CD4-positive, alpha-beta T cell treated with Interleukin-4 for 1 hour (primary cell): ENCODE measurements around the gene XRCC3.

Experiments used
- DNase-seq, 2 donors: peaks; one replicate each; pipeline ENCODE4 v3.0.0-alpha.2; 2020 to 2022

Gene XRCC3

DNA sequence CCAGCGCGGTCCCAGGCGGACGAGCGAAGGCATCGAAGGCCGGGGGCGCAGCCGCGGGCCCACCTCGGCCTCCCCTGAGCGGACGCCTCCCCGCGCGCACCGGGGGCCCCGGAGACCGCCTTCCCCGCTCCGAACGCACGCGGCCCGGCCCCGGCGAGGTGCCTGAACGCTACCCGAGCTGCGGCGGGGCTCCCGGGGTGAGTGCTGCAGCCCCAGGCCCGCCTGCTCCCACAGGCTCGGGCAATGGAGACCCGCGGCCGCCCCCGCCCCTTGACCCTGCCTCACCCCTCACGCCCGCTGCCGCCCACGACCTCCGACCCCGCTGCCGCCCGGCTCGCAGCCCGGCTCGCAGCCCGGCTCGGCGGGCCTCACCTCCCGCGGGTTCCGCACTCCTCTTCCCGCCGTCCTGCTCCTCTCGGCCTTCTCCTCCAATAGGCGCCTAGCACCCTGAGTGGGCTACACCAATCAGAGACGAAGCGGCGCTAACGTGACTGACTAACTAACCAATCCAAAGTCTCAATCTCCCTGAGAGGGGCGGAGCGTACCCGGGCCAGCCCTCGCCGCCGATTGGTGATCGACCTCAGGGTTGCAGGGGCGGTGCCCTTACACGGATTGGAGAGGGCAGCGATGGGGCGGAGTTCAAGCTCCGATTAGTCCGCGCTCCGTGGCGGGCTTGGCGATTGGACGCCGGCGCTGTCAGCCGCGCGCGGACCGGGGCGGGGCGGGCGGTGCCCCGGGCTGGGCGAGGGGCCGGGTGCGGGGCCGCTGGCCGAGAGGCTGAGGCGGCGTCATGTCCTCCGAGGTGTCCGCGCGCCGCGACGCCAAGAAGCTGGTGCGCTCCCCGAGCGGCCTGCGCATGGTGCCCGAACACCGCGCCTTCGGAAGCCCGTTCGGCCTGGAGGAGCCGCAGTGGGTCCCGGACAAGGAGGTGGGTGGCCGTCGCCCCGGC is at the start of gene XRCC3, which contains the start of gene ZFYVE21:
TSS of gene XRCC3 (minus strand) at position 400 of the 949 bp plus-strand sequence. CDS start 4,364 bp downstream, outside the sequence.
TSS of gene ZFYVE21 (plus strand) at position 759 of the 949 bp plus-strand sequence. CDS start at position 791, 32 bp downstream.
- peak; percentile 99 to 100 for DNase-seq

DNA sequence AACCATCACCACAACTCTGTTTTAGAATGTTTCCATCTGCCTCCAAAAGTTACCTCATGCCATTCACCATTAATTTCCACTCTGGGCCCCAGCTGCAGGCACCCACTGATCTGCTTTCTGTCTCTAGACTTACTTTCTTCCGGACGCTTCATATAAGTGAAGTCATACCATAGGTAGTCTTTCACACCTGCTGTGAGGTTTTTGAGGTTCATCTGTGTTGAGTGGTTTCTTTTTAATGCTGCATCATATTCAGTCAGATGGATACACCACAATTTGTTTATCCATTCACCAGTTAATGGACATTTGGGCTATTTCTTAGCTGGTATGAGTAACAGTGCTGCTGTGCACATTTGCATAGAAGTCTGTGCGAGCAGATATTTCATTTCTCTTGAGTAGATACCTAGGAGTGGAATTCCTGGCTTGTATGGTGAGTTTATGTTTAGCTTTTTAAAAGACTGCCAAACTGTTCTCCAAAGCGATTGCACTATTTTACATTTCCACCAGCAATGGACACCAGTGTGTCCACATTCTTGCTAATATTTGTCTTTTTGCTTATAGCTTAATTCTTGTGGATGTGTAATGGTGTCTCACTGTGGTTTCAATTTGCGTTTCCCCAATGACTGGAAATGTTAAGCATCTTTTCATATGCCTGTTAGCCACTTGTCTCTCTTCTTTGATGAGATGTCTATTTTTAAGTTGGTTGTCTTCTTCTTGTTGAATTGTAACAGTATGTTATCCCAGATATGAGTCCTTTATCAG is 48.7 kb upstream of the XRCC3 start:
- no peak for DNase-seq

DNA sequence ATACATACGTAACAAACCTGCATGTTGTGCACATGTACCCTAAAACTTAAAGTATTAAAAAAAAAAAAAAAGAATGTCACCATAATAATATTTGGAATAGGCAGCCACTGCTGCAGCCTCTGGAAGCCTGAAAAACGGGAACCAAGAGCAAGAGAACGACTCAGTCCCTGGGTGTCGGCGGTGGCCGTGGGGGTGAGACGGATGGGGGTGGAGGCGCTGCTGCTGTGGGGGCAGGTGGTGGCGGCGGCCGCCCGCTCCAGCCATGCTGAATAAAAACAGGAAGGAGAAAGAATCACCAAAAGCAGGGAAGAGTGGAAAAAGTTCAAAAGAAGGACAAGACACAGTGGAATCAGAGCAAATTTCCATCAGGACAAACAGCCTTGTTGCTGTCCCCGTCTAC is 47.3 kb upstream of the XRCC3 start:
- DNase-seq, result no peak

DNA sequence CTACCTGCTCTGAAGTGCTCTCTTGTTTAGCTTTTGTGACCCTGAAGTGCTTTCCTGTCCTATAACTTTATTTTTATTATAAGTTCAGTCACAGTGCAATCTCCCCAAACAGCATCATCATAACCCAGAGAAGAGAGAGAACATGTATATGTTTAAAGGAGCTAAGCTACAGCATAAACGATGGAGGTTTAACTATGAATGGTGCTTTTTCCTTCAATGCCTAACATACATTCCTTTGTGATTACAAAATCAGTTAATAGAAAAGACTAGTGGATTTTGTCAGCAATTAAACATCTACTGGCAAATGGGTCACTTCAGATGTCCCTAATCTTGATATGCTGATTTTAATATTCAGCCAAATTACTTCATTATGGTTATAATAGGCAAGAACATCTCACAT is 46.8 kb upstream of the XRCC3 start:
- DNase-seq, result no peak

DNA sequence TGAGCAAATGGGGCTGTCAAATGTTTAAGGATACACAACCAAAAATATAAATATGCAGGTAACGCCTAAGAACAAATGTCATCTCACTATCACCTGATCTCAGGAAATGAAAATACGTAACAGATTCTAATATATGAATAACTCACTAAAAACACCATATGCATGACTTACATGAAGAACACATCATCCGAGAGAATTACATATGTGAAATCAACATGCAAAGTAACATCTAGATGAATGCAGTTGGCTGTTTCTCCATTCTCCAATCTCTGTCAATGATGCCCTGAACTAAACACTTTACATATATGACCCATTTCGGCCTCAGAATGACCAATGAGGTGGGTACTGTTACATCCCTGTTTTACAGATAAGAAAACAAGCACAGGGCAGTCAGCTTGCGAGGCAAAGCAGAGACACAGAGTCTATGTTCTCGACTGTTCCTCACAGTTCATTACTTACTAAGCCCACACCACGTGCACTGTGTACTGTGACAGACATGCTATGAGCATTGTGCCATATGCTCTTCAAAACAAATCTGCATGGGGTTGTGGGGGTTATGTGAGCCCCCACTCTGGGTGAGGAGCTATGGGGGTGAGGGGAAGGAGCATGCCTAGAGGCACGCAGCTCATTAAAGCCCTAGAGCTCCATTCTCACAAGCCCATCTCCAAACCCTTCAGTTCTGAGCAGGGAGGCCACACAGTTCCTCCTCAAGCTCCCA is 43.0 kb upstream of the XRCC3 start:
- DNase-seq, result no peak

DNA sequence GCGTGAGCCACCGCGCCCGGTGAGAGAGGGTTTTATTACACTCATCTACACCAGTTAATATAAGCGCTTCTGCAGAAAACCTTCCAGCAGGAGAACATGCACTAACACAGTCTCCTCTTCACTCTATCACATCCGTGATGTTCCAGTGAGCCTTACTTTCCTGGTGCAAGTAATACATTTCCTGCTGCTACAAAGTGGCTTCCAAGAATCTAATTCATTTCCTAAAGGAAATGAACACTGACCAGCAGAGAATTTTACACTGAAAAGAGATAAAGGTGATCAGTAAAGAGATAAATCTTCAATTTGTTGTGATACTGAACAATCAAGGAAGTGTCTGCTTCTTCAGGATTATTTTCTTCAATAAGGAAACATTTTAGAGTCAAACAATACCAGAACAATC is 39.8 kb upstream of the XRCC3 start:
- no peak for DNase-seq

DNA sequence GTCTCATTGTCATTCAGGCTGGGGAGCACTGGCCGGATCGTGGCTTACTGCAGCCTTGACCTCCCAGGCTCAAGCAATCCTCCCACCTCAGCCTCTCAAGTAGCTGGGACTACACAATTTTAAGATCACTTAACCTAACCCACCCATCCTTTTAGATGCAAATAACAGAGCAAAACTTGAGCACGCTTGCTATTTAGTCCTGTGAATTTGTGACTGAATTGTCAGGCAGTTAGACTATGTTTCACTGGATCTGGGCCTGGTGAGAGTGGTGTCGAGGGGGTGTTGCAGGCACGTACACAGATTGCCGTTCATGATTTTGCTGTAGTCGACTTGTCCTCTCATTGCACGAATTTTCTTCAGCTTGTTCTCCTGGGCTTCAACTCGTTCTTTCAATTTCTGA is 38.5 kb upstream of the XRCC3 start:
- no peak for DNase-seq

DNA sequence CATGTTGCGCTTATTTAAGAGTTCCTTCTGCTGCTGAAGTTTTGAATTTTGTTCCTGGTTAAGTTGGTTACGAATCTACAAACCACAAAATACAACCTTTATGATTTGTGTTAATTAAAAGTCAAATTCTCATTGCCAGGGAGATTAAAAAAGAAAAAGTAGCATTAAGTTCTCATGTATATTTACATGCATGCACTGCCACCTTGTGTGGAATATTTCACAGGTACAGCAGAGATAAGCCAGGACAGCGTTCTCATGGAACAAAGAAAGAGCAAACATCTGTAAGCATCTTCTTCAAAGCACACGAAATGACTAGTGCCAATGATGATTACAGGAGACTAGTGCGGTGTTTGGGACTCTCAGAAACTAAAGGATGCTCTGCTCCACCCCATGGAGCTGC is 34.6 kb upstream of the XRCC3 start:
- no peak for DNase-seq

DNA sequence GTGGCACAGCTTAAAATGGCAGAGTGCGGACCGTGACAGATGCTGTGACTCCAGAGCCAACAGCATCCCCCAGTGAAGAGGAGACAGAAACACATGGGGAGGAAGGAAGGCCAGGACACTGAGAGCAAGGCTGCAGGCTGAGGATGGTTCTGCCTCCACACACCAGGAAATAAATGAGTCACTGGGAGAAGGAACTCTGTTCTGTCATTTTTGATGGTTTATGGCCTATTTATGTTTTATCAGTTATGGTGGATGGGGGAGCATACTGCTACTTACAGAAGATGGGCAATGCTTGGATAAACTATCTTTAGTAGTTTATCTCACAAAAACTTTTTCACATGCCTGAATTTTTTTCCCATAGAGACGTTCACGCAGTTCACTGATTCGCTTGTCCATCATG is 34.2 kb upstream of the XRCC3 start:
- DNase-seq, result no peak

DNA sequence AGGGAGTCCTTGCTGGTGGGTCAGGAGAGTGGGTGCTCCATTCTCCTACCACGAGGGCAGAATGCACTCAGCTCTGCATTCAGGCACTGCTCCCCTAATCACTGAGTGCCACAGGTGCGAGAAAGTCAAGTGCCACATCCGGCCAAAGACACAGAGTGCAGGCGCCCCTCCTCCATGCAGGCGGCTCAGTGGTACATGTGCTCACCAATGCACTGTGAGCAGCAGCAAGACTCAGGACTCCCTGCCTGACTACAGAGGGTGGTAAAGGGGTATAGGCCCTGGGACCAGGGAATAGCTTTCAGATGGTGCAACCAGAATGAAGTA is 33.2 kb upstream of the XRCC3 start:
- DNase-seq, result peak; percentile 39 to 54

DNA sequence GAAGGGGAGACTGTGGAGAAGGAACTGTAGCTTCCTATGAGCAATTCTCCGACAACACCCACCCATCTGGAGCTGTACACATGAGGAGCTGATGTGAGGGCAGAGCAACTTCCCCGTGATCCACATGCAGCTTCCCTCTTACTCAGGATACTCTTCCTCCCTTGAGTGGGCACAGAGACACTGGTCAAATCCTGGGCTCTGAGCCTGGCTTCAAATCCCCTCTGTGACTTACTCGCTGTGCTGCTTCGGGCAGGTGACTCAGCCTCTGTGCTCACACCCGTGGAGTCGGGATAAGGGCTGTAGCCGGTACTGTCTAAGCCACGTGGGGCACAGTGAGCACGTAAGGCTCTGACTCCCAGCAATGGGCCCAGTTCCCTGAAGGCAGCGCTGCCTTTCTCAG is 31.4 kb upstream of the XRCC3 start:
- DNase-seq, result no peak

DNA sequence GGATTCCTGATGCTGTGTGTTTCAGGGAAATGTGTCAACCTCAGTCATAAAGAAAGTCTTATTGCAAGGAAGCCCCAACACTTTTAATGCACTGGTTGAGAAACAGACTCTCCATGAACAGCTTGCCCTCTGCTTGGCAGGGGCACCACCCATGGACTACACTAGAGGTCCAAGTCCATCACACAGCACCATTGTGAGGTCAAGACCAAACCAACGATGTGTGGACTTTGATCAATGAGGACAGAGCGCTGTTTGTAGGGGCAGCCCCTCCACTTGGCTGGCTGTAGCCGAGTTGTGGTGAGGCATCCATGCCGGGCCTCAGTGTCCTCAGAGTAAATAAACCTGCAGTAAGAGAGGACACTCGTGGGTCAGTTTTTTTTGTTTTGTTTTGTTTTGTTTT is 30.2 kb upstream of the XRCC3 start:
- no peak for DNase-seq

DNA sequence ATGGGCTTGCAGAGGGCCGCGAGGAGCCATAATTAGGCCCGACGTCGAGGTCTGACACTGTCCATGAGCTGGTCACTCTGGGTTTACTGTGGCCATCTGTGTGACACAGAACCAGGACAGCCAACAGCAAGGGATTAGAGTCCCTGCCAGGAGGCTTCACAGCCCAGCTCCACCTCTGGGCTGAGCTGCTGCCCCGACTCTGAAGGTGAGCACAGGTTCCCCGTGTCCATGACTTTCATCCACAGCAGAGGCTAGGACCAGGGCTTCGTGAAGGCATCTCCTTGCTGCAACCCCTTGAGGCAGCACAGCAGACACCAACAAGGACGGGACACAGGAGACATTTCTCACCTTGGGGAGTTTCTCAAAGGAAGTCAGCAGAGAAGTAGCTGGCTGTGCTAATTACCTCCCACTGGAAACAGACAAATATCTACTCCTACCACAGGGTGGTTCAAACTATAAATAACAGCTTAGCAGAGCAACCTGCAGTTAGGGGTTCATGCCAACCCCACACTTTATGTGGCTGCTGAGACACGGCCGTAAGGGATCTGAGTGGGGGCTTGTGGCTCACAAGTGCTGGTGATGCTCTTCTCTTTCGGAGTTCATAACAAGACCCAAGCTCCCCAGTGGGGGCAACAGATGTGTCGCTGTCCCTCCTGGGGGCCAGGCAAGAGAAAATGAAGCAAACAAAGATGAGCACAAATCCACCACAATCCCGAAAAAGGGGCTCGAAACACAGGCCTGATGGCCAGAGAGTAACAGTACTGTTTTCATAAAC is 29.6 kb upstream of the XRCC3 start:
- no peak for DNase-seq

DNA sequence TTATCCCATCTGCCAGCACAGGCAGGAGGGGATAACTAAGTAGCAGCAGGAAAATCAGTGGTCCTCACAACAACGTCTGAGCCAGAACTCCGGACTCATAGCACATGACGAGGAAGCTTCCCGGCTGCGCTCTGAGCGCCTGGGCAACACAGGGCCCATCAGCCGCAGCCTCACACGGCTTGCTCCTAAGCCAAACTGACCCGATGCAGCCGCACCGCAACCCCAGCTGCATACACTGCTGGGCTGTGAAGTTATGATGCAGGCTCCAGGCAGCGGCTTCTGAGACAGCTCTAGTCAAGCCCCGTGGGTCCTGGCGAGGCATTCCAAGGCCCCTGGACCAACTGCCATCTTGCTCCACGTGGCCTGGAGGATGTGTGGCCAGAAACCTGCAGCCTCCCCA is 28.4 kb upstream of the XRCC3 start:
- no peak for DNase-seq

DNA sequence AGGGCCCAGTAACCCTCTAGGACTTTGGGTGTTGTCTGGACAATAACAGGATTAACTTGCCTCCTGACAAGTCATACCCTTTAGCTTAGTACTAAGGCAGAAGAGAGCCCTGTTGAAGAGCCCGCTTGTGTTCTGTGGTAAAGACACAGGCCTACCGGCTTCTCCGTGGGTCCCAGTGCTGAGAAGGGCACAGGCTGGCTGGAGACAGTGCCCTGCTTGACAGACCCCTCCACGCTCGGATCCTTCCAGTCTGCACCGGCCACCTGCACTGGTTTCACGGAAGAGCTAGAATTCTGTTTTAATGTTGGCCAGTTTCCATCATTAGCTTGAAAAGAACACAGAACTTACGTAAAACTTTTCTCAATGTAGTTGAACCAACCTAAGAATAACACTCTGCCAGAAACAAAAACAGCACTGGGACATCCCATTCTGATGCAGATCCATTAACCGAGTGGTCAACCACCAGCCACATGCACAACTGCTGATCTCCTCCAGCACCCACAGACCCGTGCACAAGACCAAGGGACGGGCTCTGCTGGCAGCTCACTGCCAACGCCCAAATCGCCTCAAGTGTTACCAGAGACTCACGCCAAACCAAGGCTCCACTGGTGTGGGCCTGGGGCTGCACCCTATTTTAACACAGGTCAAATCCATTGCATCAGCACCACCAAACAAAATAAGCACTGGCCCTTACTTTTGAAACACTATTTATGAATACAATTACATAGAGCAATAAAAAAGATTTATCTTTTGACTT is 27.4 kb upstream of the XRCC3 start:
- DNase-seq, result no peak

DNA sequence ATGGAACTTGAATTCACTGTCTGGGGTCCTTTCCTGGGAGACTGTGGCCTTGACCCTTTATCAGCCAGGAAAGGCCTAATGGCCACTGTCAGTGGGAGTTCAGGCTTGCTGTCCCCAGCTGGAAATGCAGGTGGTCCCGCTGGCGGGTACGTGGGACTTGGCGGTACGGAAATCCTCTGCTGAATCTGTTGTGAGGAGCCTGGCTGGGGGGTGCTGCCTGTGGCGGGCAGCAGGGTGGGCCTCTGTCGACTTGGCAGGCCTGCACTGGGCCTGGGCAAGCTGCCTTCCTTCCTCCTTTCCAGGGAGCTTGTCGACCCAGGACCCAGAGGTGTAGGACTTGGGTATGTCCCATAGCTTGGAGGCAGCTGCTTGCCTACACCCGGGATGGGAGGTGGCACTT is 26.6 kb upstream of the XRCC3 start:
- DNase-seq, result no peak

DNA sequence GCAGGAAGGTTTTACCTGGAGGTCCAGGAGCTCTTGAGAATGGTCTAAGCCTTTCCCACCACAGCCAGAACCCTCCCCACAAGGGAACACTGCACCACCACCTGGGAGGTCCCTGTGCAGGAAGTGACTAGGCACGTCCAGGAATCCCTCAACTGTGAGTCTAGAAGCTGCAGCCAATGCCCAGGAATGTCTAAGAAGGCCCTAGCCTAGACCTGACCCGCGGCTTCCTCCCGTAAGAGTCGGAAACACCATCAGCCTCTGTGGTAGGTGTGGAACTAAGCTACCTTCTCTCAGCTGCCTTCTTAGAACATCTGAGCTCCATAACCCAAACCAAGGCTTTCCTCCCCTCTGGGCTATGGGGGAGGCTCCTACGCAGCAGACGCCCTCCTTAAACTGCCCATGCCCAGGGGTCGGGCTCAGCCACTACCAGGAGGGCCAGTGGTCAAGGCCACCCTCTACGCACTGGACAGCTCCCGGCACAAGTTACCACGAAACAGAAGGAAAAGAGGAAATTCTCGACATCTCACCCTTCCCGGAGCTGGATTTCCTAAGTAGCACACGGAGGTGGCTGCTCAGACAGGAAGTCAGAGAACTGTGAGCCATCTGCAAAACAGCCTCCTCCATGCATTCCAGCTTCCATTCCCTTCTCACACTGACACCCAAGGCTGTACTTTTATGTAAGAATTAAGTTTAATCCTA is 25.9 kb upstream of the XRCC3 start:
- DNase-seq, result no peak

DNA sequence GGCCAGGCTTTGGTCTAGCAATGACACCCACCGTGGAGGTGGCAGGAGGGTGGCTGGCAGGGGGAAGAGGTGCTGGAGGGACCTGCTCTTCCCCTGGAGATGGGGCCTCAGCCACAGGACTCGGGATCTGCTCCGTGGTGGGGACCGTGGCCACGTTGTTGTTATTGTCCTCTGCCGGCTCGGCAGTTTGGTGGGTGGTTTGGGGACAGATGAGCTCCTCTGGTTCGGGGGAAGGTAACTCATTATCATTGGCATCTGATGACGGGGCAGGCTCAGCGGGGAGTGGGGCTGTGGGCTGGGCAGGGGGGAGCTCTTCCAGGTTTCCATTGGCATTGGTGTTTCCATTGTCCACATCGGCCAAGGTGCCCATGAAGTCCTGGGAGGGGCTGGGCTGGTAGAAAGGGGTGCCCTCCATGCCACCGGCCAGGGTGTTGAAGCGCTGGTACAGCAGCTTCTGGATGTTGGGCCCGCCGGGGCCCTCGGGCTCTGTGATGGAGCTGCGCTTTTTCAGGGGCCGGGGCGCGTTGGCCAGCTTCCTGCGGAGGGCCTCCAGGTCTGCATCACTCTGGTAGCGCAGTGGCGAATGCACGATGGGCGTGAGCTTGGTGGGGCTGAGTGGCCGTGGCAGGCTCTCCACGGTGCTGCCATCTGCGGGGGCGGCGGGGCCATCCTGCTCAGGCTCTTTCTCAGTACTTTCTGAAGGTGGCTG is 24.7 kb upstream of the XRCC3 start:
- DNase-seq, result no peak

DNA sequence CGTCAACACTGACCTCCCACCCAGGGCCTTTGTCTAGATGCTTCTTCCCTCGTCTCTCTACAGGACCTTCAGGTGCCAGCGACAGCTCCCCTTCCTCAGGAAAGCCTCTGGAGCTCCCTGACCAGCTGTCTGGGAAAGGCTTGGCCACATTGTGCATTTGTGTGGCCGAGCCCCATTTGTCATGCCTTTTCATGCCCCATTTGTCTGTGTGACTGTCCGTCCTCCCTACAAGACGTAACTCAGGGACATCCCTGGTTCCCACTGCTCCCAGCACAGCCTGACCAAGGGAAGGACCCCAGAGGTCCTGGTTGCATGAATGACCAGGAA is 24.2 kb upstream of the XRCC3 start:
- DNase-seq, result no peak

DNA sequence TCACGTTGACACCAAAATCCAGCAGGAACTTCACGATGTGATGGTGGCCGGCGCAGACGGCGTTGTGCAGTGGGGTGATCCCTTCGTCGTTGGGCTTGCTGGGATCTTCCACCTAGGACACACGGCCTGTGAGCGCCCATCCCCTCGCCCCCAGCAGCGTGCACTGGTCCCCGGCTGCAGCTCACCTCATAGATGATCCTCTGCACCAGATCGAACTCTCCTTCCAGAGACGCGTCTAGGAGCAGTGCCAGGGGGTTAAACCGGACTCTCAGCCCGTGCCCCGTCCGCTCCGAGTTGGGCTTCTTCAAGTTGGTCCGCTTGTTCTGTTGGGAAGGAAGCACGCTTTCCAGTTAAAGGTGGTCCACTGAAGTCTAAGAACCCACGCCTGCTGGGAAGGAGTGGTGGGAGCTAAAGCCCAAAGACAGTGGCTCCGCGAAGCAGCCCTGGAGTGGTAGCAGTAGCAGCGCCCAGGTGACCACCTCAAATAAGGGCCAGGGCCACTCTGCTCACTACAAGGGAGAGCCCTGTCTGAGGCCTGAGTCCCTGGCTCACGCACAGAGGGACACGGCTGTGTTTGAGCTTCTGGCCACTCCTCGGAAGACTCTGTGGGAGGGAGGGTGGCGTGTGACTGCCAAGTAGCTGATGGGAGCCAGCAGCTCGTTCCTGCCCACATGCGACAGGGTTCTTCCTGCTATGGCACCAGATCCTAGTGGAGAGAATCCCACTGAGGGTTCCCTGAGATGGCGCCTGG is 23.6 kb upstream of the XRCC3 start:
- DNase-seq, result no peak
